A549 (cell line): Measurements from ENCODE around the gene SLBP. TPM values are rescaled to one million over a fixed set of nuclear protein-coding genes. Genes with fewer than 3 reads are reported as not detected.
A peak's percentile ranks its signal among the peaks of the same experiment; 100 is the strongest.

Experiments used
- ATAC-seq, 2 experiments: fragments of 200-7000 bp in 1 of 2; fragments of >200 bp in 1 of 2; cut with Nextera tagmentation in 1 of 2; cut with Tn5 transposase in 1 of 2; 3 replicates each; pipeline versions ENCODE4 v1.8.0 to v1.9.1; 2018 to 2020; ENCODE audit warnings: mild to moderate bottlenecking in 1 of 2, moderate library complexity in 1 of 2
- CTCF ChIA-PET: fragments of 300-600 bp; sonication (Branson Sonifier 250); formaldehyde crosslinking; extraction: SDS; loops from one replicate; lab custom pipeline; 2021; ENCODE audit warnings: antibody characterized with exemption, inconsistent platforms; lab: Yijun Ruan, JAX
- POLR2A ChIA-PET: fragments of 350-600 bp; formaldehyde crosslinking; extraction: SDS; loops from one replicate; lab custom pipeline; 2021; ENCODE audit warnings: antibody characterized with exemption, inconsistent platforms; lab: Yijun Ruan, JAX
- DNase-seq, 2 experiments: peaks; one replicate each; pipeline versions ENCODE4 v3.0.0 to v3.0.0-alpha.2; 2011 to 2016; ENCODE audit warnings: low read depth in 1 of 2, low spot score in 1 of 2
- FAIRE-seq: peaks from 2 replicates; lab custom pipeline; 2011; peaks lifted over from hg19 to GRCh38; lab: Jason Lieb, UNC
- H3K27ac ChIP-seq, 2 experiments: fragments of >200 bp; sonication (Bioruptor Twin); formaldehyde crosslinking; 3 replicates each; pipeline ENCODE4 v1.5.1; 2016 to 2017
- H3K4me1 ChIP-seq: fragments of >200 bp; sonication (Bioruptor Twin); formaldehyde crosslinking; 3 replicates; pipeline ENCODE4 v1.6.1; 2016
- H3K4me2 ChIP-seq: fragments of >200 bp; sonication (Bioruptor Twin); formaldehyde crosslinking; 3 replicates; pipeline ENCODE4 v1.6.1; 2016
- H3K4me3 ChIP-seq: fragments of >200 bp; sonication (Bioruptor Twin); formaldehyde crosslinking; 3 replicates; pipeline ENCODE4 v1.5.1; 2016
- H3K9me3 ChIP-seq: fragments of >200 bp; sonication (Bioruptor Twin); formaldehyde crosslinking; 3 replicates; pipeline ENCODE4 v1.6.1; 2016
- BCL3 ChIP-seq: fragments of >200 bp; sonication (Bioruptor Twin); formaldehyde crosslinking; IDR thresholded peaks from 3 replicates; pipeline ENCODE4 v1.6.1; 2016
- CBX8 ChIP-seq: fragments of 200-600 bp; sonication (generic); IDR thresholded peaks from 2 replicates; pipeline ENCODE4 v1.6.1; 2016
- E2F6 ChIP-seq: IDR thresholded peaks from 2 replicates; pipeline ENCODE4 v1.6.1; 2012; ENCODE audit warnings: low read depth, borderline replicate concordance
- EHF ChIP-seq: fragments of 250-450 bp; sonication (Bioruptor Pico); IDR thresholded peaks from 2 replicates; pipeline ENCODE4 v1.5.0; 2020; ENCODE audit warnings: mild to moderate bottlenecking
- ELK1 ChIP-seq: fragments of 150-350 bp; IDR thresholded peaks from 2 replicates; pipeline ENCODE4 v1.6.1; 2014; ENCODE audit warnings: low read depth, mild to moderate bottlenecking, low read length
- EP300 ChIP-seq, 2 experiments: fragments of >200 bp; sonication (Bioruptor Twin); formaldehyde crosslinking; IDR thresholded peaks; 2 replicates in 1 of 2; 3 replicates in 1 of 2; pipeline ENCODE4 v1.6.1; 2016 to 2017
- FOSB ChIP-seq: fragments of 250-450 bp; sonication (Bioruptor Pico); IDR thresholded peaks from 2 replicates; pipeline ENCODE4 v1.5.0; 2020; ENCODE audit warnings: mild to moderate bottlenecking, moderate library complexity
- GATA3 ChIP-seq: IDR thresholded peaks from 2 replicates; pipeline ENCODE4 v1.6.1; 2012; ENCODE audit warnings: borderline replicate concordance
- HDAC2 ChIP-seq: fragments of 200-600 bp; sonication (generic); IDR thresholded peaks from 2 replicates; pipeline ENCODE4 v1.6.1; 2016
- HOXB5 ChIP-seq: fragments of 250-450 bp; sonication (Bioruptor Pico); IDR thresholded peaks from 2 replicates; pipeline ENCODE4 v1.5.0; 2020; ENCODE audit warnings: mild to moderate bottlenecking, moderate library complexity
- JUN ChIP-seq, 2 experiments: fragments of >200 bp; sonication (Bioruptor Twin); formaldehyde crosslinking; IDR thresholded peaks; 2 replicates in 1 of 2; 3 replicates in 1 of 2; pipeline ENCODE4 v1.6.1; 2016 to 2017
- KDM1A ChIP-seq: fragments of 200-600 bp; sonication (generic); IDR thresholded peaks from 2 replicates; pipeline ENCODE4 v1.6.1; 2016; ENCODE audit warnings: low read depth, mild to moderate bottlenecking
- KDM5A ChIP-seq: fragments of 200-600 bp; sonication (generic); IDR thresholded peaks from 2 replicates; pipeline ENCODE4 v1.6.1; 2016; ENCODE audit warnings: antibody characterized with exemption, mild to moderate bottlenecking
- MAFK ChIP-seq: fragments of 450-650 bp; IDR thresholded peaks from 2 replicates; pipeline ENCODE4 v1.6.1; 2014; ENCODE audit not compliant: partially characterized antibody
- MAX ChIP-seq: IDR thresholded peaks from 2 replicates; pipeline ENCODE4 v1.6.1; 2012
- MAZ ChIP-seq: fragments of 150-350 bp; IDR thresholded peaks from 2 replicates; pipeline ENCODE4 v1.6.1; 2014; ENCODE audit warnings: antibody characterized with exemption, low read depth, low read length, borderline replicate concordance
- NPAS2 ChIP-seq: fragments of 250-450 bp; sonication (Bioruptor Pico); IDR thresholded peaks from 2 replicates; pipeline ENCODE4 v1.8.0; 2022; ENCODE audit warnings: mild to moderate bottlenecking, moderate library complexity, borderline replicate concordance
- POLR2A ChIP-seq: IDR thresholded peaks from 2 replicates; pipeline ENCODE4 v1.6.1; 2012; ENCODE audit warnings: mild to moderate bottlenecking, low read length
- SMC3 ChIP-seq: fragments of >200 bp; sonication (Bioruptor Twin); formaldehyde crosslinking; IDR thresholded peaks from 3 replicates; pipeline ENCODE4 v1.6.1; 2018; ENCODE audit warnings: inconsistent platforms
- SREBF2 ChIP-seq: fragments of 450-650 bp; IDR thresholded peaks from 2 replicates; pipeline ENCODE4 v1.6.1; 2014; ENCODE audit warnings: mild to moderate bottlenecking, moderate library complexity
- TFCP2L1 ChIP-seq: fragments of 250-450 bp; sonication (Bioruptor Pico); IDR thresholded peaks from 2 replicates; pipeline ENCODE4 v1.5.0; 2021; ENCODE audit warnings: mild to moderate bottlenecking
- ZSCAN20 ChIP-seq: fragments of 250-450 bp; sonication (Bioruptor Pico); IDR thresholded peaks from 2 replicates; pipeline ENCODE4 v1.8.0; 2022; ENCODE audit warnings: mild to moderate bottlenecking, moderate library complexity
- WGBS: methylation state at CpG from one replicate; pipeline ENCODE4 v1.1.6; 2017; ENCODE audit errors: missing lambda C conversion rate; 5-methylcytosine and 5-hydroxymethylcytosine counted together
- polyA plus RNA-seq, 4 experiments: library from polyadenylated mRNA; depleted of rRNA in 3 of 4; stranded (reverse); fragments of >200 nt; fragmentation: RNase III in 1 of 4; extraction: RNeasy Plus Mini Kit Qiagen cat#74134 plus additional on column Dnase treatment in 1 of 4; gene quantifications; 2 replicates in 3 of 4; 3 replicates in 1 of 4; pipeline ENCODE4 v1.2.3, GENCODE V29; 2011 to 2017

The SLBP gene
- polyA plus RNA-seq, 2 of the 4 experiments (the other 2 are of a cell fraction): 80.5 to 89.9 TPM

GRCh38 chr4:1758306-1759121, 46.4 kb upstream of the SLBP start:
- peak overlapping the region; percentile 40 to 56; a peak in 4 of 6 replicates for H3K27ac ChIP-seq
- H3K4me1 ChIP-seq: peaks cover 21% of the 10 kb centered on the region
- TF ChIP-seq SMC3 (no peak), MAFK (no peak), E2F6 (no peak), ELK1 (no peak), CBX8 (no peak), GATA3 (no peak), NPAS2 (CRISPR knock-in tag) (no peak), SREBF2 (no peak), JUN (IDR thresholded peaks at IDR 0.05) (no peak)
- TF ChIP-seq, all 56 proteins: peak for 0
- ATAC-seq (peak in 1 of 2 experiments; percentile 3; a peak in 2 of 6 replicates), DNase-seq (no peak), FAIRE-seq (no peak)
- Histone ChIP-seq H3K4me3 (no peak overlapping the region), H3K9me3 (no peaks in the 10 kb centered on the region), H3K4me2 (peak overlapping the region; percentile 34; the same call in 1 of the 3 replicates)
- ChIA-PET CTCF (interaction anchor here (1.0 to 4.3 kb wide), 2 partner anchors 11 to 35 kb away, joined by 4 to 23 read pairs; partner anchors contain the start of gene FGFR3), POLR2A (no interaction called here)
- WGBS: 84% methylated on average over 9 of the region's 27 CpGs

- H3K4me1 ChIP-seq: peaks cover 22% of the 10 kb centered on the region
- FAIRE-seq: no peak
- peak overlapping the region; percentile 34; the same call in 2 of the 3 replicates for H3K4me2 ChIP-seq
- ATAC-seq: no peak
- ChIA-PET POLR2A (no interaction called here), CTCF (interaction anchor here (1.0 to 4.3 kb wide), 3 partner anchors 10 to 142 kb away, joined by 3 to 23 read pairs (median 3); no protein-coding TSS in a partner anchor)
- WGBS: 55% methylated on average over 7 of the region's 17 CpGs
- no peaks in the 10 kb centered on the region for H3K9me3 ChIP-seq
- DNase-seq: no peak
- TF ChIP-seq EP300 (IDR thresholded peaks at IDR 0.05) (no peak), NPAS2 (CRISPR knock-in tag) (no peak), FOSB (CRISPR knock-in tag) (no peak), MAX (no peak)
- no peak overlapping the region for H3K4me3 ChIP-seq
- peak overlapping the region; percentile 40 to 56; a peak in 4 of 6 replicates for H3K27ac ChIP-seq
Measured at GRCh38 chr4:1757836-1758235, 45.7 kb upstream of the SLBP start.

GRCh38 chr4:1756893-1757779, 45.0 kb upstream of the SLBP start:
- no peak for DNase-seq
- CTCF ChIA-PET: interaction anchor here (1.0 to 13.8 kb wide), 4 partner anchors 9 to 143 kb away, joined by 3 to 227 read pairs (median 13); no protein-coding TSS in a partner anchor

GRCh38 chr4:1756079-1756478, 44.0 kb upstream of the SLBP start:
- Histone ChIP-seq H3K27ac (no peak overlapping the region), H3K4me3 (no peak overlapping the region), H3K4me1 (peaks cover 32% of the 10 kb centered on the region), H3K9me3 (no peaks in the 10 kb centered on the region), H3K4me2 (no peak overlapping the region)
- FAIRE-seq (no peak), DNase-seq (no peak), ATAC-seq (no peak)
- 100% methylated on average over 1 of the region's 18 CpGs for WGBS
- POLR2A ChIA-PET: no interaction called here
- TF ChIP-seq MAZ: no peak
- no peak for TF ChIP-seq BCL3
- TF ChIP-seq HOXB5: no peak
- no peak for TF ChIP-seq KDM5A
- TF ChIP-seq HDAC2: no peak
- TF ChIP-seq EP300 (IDR thresholded peaks at IDR 0.05): no peak
- TF ChIP-seq ZSCAN20 (CRISPR knock-in tag): no peak
- TF ChIP-seq MAFK: no peak
- CTCF ChIA-PET: interaction anchor here (1.2 to 13.8 kb wide), 3 partner anchors 26 to 155 kb away, joined by 5 to 227 read pairs (median 5); no protein-coding TSS in a partner anchor

More at GRCh38 chr4:1756893-1757779, 45.0 kb upstream of the SLBP start:
- peak overlapping the region in 1 of 2 experiments; percentile 56; a peak in 3 of 6 replicates for H3K27ac ChIP-seq
- ATAC-seq: no peak
- 81% methylated on average over 8 of the region's 20 CpGs for WGBS
- peaks cover 29% of the 10 kb centered on the region for H3K4me1 ChIP-seq
- H3K4me3 ChIP-seq: no peak overlapping the region
- POLR2A ChIA-PET: no interaction called here
- no peak for FAIRE-seq
- TF ChIP-seq KDM1A (no peak), POLR2A (no peak), EHF (CRISPR knock-in tag) (no peak), TFCP2L1 (no peak), JUN (IDR thresholded peaks at IDR 0.05) (no peak)
- no peak overlapping the region for H3K4me2 ChIP-seq
- H3K9me3 ChIP-seq: no peaks in the 10 kb centered on the region
